Right lung (tissue), 5 donors: Measurements from ENCODE around the gene MAP1LC3C. TPM values are rescaled to one million over a fixed set of nuclear protein-coding genes. Genes with fewer than 3 reads are reported as not detected.
A peak's percentile ranks its signal among the peaks of the same experiment; 100 is the strongest.
"Not testable (repeated sequence)": the region's sequence is repeated elsewhere in the genome, so short reads cannot be mapped to it uniquely, and the experiment has no call there.

Source experiments
- DNase-seq, 2 donors: peaks; one replicate each; pipeline ENCODE4 v3.0.0-alpha.2; 2013
- polyA plus RNA-seq, 5 donors: library from polyadenylated mRNA; unstranded; fragments of 120-200 nt; gene quantifications; one replicate each; pipeline versions ENCODE4 v1.2.1 to v1.2.3, GENCODE V29; 2013; ENCODE audit warnings: inconsistent platforms in 1 of 5, low replicate concordance in 1 of 5; ENCODE audit not compliant: insufficient read length in 5 of 5, insufficient read depth in 1 of 5

The MAP1LC3C gene
- polyA plus RNA-seq, 5 donors = 1.2 to 2.3 (median 1.3) TPM

DNA sequence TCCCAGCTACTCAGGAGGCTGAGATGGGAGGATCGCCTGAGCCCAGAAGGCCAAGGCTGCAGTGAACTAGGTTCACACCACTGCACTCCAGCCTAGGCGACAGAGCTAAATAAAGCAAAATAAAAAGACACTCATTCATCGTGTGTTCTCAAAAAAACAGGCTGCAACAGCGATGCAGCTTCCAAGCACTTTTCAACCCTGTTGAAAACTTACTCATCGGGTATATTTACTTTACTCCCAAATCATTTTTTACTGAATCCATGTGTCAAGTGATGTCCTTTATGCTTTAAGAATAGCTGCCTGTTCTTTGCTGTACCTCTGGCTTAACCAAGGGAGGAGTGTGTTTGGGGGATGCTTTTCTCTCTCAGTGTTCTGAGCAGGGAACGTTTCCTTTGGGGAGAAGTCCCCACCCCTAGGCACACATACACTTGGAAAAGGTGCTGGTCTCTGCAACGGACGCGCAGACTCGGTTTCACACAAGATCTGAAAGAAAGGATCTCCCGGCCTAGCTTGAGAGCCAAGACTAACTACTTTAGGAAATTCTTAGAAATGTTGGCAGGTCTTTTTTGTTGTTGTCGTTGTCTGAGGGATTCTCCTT is 1.4 kb downstream of the MAP1LC3C start:
- no peak for DNase-seq

DNA sequence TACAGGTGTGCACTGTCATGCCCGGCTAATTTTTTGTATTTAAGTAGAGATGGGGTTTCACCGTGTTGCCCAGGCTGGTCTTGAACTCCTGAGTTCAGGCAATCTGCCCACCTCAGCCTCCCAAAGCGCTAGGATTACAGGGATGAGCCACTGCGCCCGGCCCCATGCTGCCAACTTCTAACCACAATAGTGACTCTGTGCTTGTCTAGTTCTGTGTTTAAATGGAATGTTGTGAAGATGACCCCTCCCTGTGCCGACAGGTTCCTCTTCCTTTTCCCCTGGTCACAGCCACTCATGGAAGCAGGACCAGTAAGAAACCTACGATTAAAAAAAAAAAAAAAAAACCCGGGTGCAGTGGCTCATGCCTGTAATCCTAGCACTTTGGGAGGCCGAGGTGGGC is 4.7 kb downstream of the MAP1LC3C start:
- no peak for DNase-seq

DNA sequence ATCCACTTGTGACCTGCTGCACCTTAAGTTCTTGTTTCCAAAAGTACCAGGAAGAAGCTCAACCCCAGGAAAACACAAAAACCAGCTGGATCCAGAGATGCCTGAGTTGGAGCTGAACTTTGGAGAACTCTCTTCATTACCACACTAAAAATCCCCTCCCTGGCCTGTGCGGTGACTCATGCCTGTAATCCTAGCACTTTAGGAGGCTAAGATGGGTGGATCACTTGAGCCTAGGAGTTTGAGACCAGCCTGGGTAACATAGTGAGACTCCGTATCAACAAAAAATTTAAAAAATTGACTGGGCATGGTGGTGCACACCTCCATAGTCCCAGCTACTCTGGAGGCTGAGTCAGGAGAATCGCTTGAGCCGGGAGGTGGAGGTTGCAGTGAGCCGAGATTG is 6.2 kb downstream of the MAP1LC3C start:
- DNase-seq = no peak

DNA sequence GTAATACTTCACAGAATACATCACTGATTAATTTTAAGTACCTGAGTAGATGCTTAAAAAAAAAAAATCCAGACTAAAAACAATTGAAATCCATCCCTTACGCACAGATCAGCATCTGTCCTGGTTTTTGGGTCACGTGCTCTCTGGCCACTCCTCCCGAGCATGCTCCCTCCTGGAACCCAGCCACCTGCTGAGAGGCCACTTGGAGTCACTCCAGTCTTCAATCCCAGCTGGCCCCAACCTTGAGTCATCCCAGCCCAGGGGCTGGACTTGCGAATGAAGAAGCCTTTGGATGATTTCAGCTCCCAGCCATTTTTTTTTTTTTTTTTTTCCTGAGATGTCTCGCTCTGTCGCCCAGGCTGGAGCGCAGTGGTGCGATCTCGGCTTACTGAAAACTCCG is 8.9 kb downstream of the MAP1LC3C start:
- DNase-seq = peak; percentile 67 to 68

DNA sequence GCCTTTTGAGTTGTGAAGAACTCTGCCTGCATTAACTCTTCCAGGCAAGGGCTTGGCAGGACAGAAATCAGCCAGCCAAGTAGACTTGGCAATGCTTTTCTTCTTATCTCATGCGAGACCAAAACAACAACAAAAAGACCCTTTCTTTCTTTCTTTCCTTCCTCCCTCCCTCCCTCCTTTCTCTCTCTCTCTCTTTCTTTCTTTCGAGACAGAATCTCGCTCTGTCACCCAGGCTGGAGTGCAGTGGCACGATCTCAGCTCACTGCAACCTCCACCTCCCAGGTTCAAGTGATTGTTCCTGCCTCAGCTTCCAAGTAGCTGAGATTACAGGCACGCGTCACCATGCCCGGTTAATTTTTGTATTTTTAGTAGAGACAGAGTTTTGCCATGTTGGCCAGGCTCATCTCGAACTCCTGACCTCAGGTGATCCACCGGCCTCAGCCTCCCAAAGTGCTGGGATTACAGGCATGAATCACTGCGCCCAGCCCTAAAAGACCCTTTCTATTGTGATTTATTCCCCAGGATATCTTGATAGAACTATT is 10.4 kb downstream of the MAP1LC3C start:
- DNase-seq = not testable (repeated sequence)

DNA sequence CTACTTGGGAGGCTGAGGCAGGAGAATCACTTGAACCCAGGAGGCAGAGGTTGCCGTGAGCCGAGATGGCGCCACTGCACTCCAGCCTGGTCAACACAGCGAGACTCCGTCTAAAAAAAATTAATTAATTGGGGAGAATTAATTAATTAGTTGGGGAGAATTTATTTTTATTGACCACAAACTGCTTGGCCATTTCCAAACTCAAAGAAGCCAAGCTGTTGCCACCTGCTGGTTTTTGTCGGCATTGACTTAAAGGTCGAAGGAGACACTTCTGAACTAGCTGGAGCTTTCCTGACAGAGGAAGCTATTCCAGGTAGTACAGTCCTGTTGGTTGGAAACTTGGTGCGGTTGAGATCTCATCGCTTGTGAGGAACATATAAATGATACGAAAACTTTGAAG is 13.1 kb downstream of the MAP1LC3C start:
- DNase-seq = no peak

DNA sequence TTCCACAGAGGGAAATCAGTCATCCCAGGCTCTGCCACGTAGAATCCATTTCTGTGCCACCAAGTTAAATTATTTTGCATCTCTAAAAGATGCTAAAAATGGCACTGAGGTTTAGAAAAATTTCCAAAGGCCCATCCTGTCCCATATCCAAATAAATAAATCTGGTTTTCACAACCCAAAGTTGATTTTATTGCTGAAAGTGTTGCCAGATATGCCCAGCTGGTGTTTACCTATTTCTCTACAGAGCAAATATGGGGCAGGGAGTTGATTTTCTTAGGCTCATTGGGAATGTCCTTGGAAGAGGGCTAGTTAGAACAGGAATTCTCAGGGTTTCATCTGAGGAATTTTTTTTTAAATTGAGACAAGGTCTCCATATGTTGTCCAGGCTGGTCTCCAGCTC is 19.0 kb downstream of the MAP1LC3C start:
- DNase-seq = no peak

DNA sequence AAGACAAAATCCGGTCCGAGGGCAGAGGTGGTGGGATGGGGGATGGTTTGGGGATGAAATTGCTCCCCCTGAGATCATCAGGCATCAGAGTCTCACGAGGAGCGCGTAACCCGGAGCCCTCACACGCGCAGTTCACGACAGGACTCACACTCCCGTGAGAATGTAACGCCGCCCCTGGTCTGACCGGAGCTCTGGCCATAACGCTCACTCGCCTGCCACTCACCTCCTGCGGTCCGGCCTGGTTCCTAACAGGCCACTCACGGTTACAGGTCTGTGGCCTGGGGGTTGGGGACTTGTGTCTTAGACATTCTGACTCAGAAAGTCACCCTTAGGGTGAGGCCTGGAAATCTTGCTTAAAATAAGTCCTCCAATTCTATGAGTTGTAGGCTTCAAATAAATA is 19.8 kb downstream of the MAP1LC3C start:
- no peak for DNase-seq

DNA sequence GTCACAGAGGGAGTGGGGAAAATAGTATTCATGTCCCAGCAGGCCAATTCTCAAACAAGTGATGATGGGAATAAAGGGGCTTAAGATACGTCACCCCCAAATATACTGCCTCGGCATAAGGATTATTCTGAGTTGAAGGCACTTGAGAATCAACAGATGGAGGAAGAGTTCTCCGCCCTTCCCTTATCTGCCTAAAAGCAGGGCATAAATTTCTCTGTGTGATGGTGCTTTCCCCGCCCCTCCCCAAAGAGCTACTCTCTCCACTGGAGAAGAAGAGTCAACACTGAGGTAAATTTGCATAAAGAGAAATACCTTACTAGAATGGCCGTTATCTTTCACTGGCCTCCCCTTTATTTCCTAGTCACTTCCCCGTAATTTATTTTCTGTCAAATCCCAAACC is 22.7 kb downstream of the MAP1LC3C start:
- no peak for DNase-seq

DNA sequence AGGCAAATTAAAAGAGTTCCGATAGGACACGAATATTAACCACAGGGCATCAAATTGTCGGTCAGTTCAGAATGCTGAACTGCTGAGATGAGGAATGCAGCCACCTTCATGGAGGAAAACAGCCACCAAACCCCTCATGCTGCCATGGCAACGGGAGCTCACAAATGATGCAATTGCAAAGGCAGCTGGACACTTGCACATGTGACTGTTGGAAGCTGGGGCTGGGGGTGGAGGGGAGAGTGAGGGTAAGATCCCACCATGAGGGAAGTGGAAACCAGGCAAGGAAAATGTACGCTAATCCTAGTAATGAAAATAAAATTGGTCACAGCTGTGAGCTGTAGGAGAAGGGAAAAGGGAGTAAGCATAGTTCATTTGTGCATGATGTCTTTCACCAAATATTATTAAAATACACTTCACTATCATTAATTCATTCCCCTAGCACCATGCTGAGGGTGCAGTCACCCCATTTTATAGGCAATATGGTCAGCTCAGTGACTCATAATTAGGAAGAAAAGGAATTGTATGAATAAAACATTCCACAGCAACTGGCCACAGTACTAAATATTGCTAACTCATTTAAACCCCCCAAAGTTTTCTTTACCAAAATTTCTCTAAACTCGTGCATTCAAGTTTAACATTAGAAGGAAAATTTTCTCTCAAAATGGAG is 26.1 kb downstream of the MAP1LC3C start:
- peak in 1 of 2 donors; percentile 39 for DNase-seq

DNA sequence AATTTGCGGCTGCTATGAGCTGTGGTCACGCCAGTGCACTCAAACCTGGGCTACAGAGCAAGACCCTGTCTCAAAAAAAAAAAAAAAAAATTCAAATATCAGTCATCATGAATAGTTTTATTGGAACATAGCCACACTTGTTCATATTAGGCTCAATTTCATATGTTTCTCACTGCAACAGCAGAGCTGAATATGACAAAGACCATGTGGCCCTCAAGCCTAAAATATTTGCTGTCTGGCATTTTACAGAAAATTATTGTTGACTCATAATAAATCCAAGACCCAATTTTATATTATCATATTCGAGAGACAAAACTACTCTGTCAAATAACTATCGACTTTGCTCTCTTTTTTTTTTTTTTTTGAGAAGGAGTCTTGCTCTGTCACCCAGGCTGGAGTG is 30.3 kb downstream of the MAP1LC3C start:
- peak; percentile 29 to 59 for DNase-seq

DNA sequence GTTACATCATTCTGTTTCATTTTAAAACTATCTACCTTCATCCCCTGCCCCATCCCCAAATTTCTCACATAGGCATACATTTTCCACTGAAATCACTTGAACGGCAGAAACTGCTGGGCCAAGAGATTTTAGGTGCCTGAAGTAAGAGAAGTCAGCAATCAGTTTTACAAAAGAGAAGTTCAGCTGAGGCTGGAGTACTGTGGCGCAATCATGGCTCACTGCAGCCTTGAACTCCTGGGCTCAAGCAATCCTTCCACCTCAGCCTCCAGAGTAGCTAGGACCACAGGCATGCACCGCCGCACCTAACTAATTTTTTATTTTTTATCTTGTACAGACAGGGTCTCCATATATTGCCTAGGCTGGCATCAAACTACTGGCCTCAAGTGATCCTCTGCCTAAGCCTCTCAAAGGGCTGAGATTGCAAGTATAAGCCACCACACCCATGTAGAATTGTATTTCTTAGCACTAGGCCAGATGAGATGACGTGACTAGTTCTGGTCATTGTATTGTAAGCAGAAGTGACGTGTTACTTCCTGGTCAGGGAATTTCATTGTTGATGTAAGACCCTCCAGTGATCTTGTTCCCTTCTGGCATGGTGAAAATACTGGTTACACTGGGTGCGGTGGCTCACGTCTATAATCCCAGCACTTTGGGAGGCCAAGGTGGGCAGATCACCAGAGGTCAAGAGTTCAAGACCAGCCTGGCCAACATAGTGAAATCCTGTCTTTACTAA is 34.2 kb downstream of the MAP1LC3C start:
- no peak for DNase-seq

DNA sequence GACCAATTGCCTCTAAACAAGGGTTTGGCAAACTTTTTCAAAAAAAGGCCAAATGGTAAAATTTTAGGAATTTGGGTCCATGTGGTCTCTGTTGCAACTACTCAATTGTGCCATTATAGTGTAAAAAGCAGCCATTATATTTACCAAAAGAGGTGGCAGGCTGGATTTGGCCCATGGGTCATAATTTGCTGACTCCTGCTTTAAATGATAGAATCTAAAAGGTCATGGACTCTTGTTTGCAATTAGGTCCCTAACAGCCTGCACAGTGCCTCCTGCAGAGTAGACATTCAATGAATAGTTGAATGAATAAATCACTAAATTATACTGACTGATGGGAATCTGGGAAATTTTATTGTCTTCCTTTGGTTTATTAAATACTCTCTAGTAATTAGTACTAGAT is 35.2 kb downstream of the MAP1LC3C start:
- no peak for DNase-seq

DNA sequence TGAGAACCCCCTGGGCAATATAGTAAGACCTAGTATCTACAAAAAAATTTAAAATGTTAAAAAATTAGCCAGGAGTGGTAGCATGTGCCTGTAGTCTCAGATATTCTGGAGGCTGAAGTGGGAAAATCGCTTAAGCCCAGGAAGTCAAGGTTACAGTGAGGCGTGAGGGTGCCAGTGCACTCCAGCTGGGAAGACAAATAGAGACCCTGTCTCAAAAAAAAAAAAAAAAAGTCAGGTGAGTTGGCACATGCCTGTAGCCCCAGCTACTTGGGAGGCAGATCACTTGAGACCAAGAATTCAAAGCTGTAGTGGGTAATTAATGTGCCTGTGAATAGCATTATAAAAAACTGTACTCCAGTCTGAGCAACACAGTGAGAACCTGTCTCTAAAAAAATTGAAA is 36.7 kb downstream of the MAP1LC3C start:
- DNase-seq = no peak

DNA sequence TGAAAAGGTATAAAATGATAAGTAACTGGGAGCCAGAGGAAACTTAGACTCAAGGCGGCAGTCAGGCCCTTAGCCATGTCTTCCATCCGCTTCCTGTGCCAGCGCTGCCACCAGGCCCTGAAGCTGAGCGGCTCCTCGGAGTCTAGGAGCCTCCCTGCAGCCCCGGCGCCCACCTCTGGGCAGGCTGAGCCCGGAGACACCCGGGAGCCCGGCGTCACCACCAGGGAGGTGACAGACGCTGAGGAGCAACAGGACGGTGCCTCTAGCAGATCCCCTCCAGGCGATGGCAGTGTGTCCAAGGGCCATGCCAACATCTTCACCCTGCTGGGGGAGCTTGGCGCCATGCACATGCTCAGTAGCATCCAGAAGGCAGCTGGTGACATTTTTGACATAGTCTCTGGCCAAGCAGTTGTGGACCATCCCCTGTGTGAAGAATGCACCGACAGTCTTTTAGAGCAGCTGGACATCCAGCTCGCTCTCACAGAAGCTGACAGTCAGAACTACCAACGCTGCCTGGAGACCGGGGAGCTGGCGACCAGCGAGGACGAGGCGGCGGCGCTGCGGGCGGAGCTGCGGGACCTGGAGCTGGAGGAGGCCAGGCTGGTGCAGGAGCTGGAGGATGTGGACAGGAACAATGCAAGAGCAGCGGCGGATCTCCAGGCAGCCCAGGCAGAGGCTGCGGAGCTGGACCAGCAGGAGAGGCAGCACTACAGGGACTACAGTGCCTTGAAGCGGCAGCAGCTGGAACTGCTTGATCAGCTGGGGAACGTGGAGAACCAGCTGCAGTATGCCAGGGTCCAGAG is 41.0 kb downstream of the MAP1LC3C start, which contains the start of gene BECN2:
Gene BECN2 (plus strand): TSS at position 76 of the 803 bp plus-strand sequence. CDS start 0 bp downstream, at position 76.
- DNase-seq = no peak

DNA sequence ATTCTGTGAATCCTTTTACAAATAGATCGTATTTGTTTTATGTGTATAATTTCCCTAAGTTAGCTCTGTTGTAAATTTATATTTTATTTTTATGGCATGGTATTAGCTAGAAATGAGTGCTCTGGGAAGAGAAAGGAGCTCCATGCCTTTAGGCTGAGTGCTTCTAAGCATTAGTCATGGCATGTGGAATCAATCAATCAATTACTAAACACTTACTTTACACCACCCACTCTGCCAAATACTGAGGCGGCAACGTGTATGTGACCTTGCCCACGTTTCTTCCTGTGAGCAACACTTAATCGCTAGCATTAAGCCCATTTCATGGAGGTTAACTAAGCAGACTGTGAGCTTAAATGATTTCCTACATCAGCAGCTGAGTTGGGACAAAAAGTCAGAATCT is 48.5 kb downstream of the MAP1LC3C start:
- DNase-seq = no peak

DNA sequence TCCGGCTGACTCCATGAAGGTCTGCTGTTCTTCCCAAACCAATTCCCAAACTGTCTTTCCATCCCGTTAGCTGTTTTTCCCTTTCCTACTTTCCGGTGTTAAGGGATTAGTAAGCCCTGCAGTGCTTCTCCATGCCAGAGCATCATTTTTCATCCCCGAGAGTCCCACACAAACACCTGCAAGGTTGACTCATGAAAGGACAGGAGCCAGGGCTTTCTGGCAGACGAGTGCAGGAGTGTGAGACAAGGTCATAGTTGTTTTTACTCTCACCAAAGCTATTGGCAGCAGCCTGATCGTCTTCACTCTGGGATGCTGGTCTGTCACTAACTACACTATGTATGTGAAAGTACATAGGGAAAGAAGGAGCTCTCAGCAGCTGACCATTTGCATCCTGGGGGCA is 51.5 kb downstream of the MAP1LC3C start:
- no peak for DNase-seq
